ENCODE data around the gene CHRNB1.
A peak's percentile ranks its signal among the peaks of the same experiment; 100 is the strongest.

CHRNB1 gene

GRCh38 chr17:7484067-7484918 is 39.4 kb downstream of the CHRNB1 start, which contains the start of gene POLR2A:
TSS of gene POLR2A (plus strand) at chr17:7484366.
- peak; percentile 99 for DNase-seq (ENCODE audit: low spot score)

- DNase-seq (ENCODE audit: low spot score): no peak
Measured at GRCh38 chr17:7484919-7485377, 40.1 kb downstream of the CHRNB1 start.

- DNase-seq (ENCODE audit: low spot score): no peak
Measured at GRCh38 chr17:7486181-7486580, 41.3 kb downstream of the CHRNB1 start.

GRCh38 chr17:7490144-7490543 is 45.3 kb downstream of the CHRNB1 start:
- no peak for DNase-seq (ENCODE audit: low spot score)

GRCh38 chr17:7491583-7491982 is 46.7 kb downstream of the CHRNB1 start:
- DNase-seq (ENCODE audit: low spot score): no peak

- no peak for DNase-seq (ENCODE audit: low spot score)
Measured at GRCh38 chr17:7493941-7494340, 49.1 kb downstream of the CHRNB1 start.

GRCh38 chr17:7495906-7496434 is 51.1 kb downstream of the CHRNB1 start:
- DNase-seq (ENCODE audit: low spot score): no peak

GRCh38 chr17:7496470-7497183 is 51.8 kb downstream of the CHRNB1 start:
- no peak for DNase-seq (ENCODE audit: low spot score)

GRCh38 chr17:7497228-7497627 is 52.4 kb downstream of the CHRNB1 start:
- DNase-seq (ENCODE audit: low spot score): no peak

GRCh38 chr17:7497636-7498035 is 52.8 kb downstream of the CHRNB1 start:
- no peak for DNase-seq (ENCODE audit: low spot score)

GRCh38 chr17:7499161-7499560 is 54.3 kb downstream of the CHRNB1 start:
- DNase-seq (ENCODE audit: low spot score): no peak

GRCh38 chr17:7501729-7502128 is 56.9 kb downstream of the CHRNB1 start:
- DNase-seq (ENCODE audit: low spot score): no peak

- no peak for DNase-seq (ENCODE audit: low spot score)
Measured at GRCh38 chr17:7502171-7502847, 57.4 kb downstream of the CHRNB1 start.

- DNase-seq (ENCODE audit: low spot score): no peak
Measured at GRCh38 chr17:7502987-7503386, 58.1 kb downstream of the CHRNB1 start.

GRCh38 chr17:7503521-7503920 is 58.7 kb downstream of the CHRNB1 start:
- no peak for DNase-seq (ENCODE audit: low spot score)

All from AG08396 (cell line).